HEK293 (cell line): ENCODE measurements around the gene UGGT2.
"Not testable (repeated sequence)": the region's sequence is repeated elsewhere in the genome, so short reads cannot be mapped to it uniquely, and the experiment has no call there.

Experiments used
- CTCF ChIA-PET: fragments of 350-600 bp; formaldehyde crosslinking; extraction: SDS; loops from one replicate; lab custom pipeline; 2021; ENCODE audit warnings: antibody characterized with exemption; lab: Yijun Ruan, JAX
- POLR2A ChIA-PET: fragments of 300-600 bp; formaldehyde crosslinking; extraction: SDS; loops from one replicate; lab custom pipeline; 2020; ENCODE audit warnings: antibody characterized with exemption, inconsistent platforms; lab: Yijun Ruan, JAX
- H3K27ac ChIP-seq: fragments of 200-500 bp; sonication (Bioruptor generic); 2 replicates; pipeline ENCODE4 v1.5.1; 2014; ENCODE audit warnings: low read depth, low read length, control low read depth, inconsistent platforms; ENCODE audit errors: extremely low read depth
- H3K36me3 ChIP-seq, 2 experiments: fragments of 200-500 bp in 1 of 2; sonication (Bioruptor generic) in 1 of 2; 1 replicate in 1 of 2; 2 replicates in 1 of 2; pipeline ENCODE4 v1.5.1; 2014 to 2017; ENCODE audit warnings: inconsistent platforms in 2 of 2, low read length in 2 of 2; ENCODE audit not compliant: control insufficient read depth in 2 of 2, insufficient read depth in 1 of 2
- H3K4me1 ChIP-seq: fragments of 200-500 bp; sonication (Bioruptor generic); 2 replicates; pipeline ENCODE4 v1.5.1; 2014; ENCODE audit warnings: mild to moderate bottlenecking, low read length, inconsistent platforms; ENCODE audit not compliant: control insufficient read depth, insufficient read depth
- H3K4me3 ChIP-seq: 2 replicates; pipeline ENCODE4 v1.5.1; 2011; ENCODE audit warnings: low read depth, mild to moderate bottlenecking, control low read depth, low read length, moderate library complexity
- H3K9me3 ChIP-seq: fragments of 200-500 bp; sonication (Bioruptor generic); 2 replicates; pipeline ENCODE4 v1.5.1; 2014; ENCODE audit warnings: low read depth, low read length, inconsistent platforms; ENCODE audit not compliant: control insufficient read depth, insufficient read depth
- ATF2 ChIP-seq: fragments of 450-650 bp; formaldehyde crosslinking; IDR thresholded peaks from 2 replicates; pipeline ENCODE4 v1.5.1; 2016; ENCODE audit warnings: missing biosample characterization, missing genetic modification characterization, low read depth
- BCL11B ChIP-seq: fragments of 450-650 bp; formaldehyde crosslinking; IDR thresholded peaks from 2 replicates; pipeline ENCODE4 v1.5.1; 2016; ENCODE audit warnings: low read depth, missing biosample characterization, missing genetic modification characterization
- KLF10 ChIP-seq: fragments of 450-650 bp; IDR thresholded peaks from 2 replicates; pipeline ENCODE4 v1.5.1; 2018; ENCODE audit warnings: missing biosample characterization, mild to moderate bottlenecking, missing genetic modification characterization
- KLF7 ChIP-seq: fragments of 450-650 bp; formaldehyde crosslinking; IDR thresholded peaks from 2 replicates; pipeline ENCODE4 v1.5.1; 2016; ENCODE audit warnings: missing biosample characterization, missing genetic modification characterization, borderline replicate concordance
- OSR2 ChIP-seq: fragments of 450-650 bp; formaldehyde crosslinking; IDR thresholded peaks from 2 replicates; pipeline ENCODE4 v1.5.1; 2016; ENCODE audit warnings: missing biosample characterization, missing genetic modification characterization
- OVOL3 ChIP-seq: fragments of 450-650 bp; formaldehyde crosslinking; IDR thresholded peaks from 2 replicates; pipeline ENCODE4 v1.5.1; 2016; ENCODE audit warnings: missing biosample characterization, missing genetic modification characterization
- PRDM4 ChIP-seq: fragments of 450-650 bp; formaldehyde crosslinking; IDR thresholded peaks from 2 replicates; pipeline ENCODE4 v1.5.1; 2017; ENCODE audit warnings: missing biosample characterization, missing genetic modification characterization
- PRDM6 ChIP-seq: fragments of 450-650 bp; formaldehyde crosslinking; IDR thresholded peaks from 2 replicates; pipeline ENCODE4 v1.5.1; 2017; ENCODE audit warnings: missing biosample characterization, missing genetic modification characterization
- ZFP37 ChIP-seq: fragments of 450-650 bp; formaldehyde crosslinking; IDR thresholded peaks from 2 replicates; pipeline ENCODE4 v1.5.1; 2016; ENCODE audit warnings: missing biosample characterization, missing genetic modification characterization
- ZFP41 ChIP-seq: fragments of 450-650 bp; formaldehyde crosslinking; IDR thresholded peaks from 2 replicates; pipeline ENCODE4 v1.5.1; 2016; ENCODE audit warnings: missing biosample characterization, missing genetic modification characterization, borderline replicate concordance
- ZNF10 ChIP-seq: fragments of 450-650 bp; formaldehyde crosslinking; IDR thresholded peaks from 2 replicates; pipeline ENCODE4 v1.5.1; 2017; ENCODE audit warnings: missing biosample characterization, missing genetic modification characterization
- ZNF121 ChIP-seq: fragments of 450-650 bp; formaldehyde crosslinking; IDR thresholded peaks from 2 replicates; pipeline ENCODE4 v1.5.1; 2016; ENCODE audit warnings: missing biosample characterization, missing genetic modification characterization
- ZNF214 ChIP-seq: fragments of 450-650 bp; formaldehyde crosslinking; IDR thresholded peaks from 2 replicates; pipeline ENCODE4 v1.5.1; 2017; ENCODE audit warnings: missing biosample characterization, mild to moderate bottlenecking, missing genetic modification characterization, borderline replicate concordance
- ZNF239 ChIP-seq: fragments of 450-650 bp; formaldehyde crosslinking; IDR thresholded peaks from 2 replicates; pipeline ENCODE4 v1.5.1; 2016; ENCODE audit warnings: missing biosample characterization, missing genetic modification characterization
- ZNF280C ChIP-seq: fragments of 450-650 bp; formaldehyde crosslinking; IDR thresholded peaks from 2 replicates; pipeline ENCODE4 v1.5.1; 2016; ENCODE audit warnings: missing biosample characterization, missing genetic modification characterization
- ZNF324 ChIP-seq: fragments of 450-650 bp; formaldehyde crosslinking; IDR thresholded peaks from 2 replicates; pipeline ENCODE4 v1.5.1; 2016; ENCODE audit warnings: missing biosample characterization, missing genetic modification characterization
- ZNF335 ChIP-seq: fragments of 450-650 bp; formaldehyde crosslinking; conservative IDR thresholded peaks from 2 replicates; pipeline ENCODE4 v1.5.1; 2016; ENCODE audit warnings: missing biosample characterization, missing genetic modification characterization
- ZNF580 ChIP-seq: fragments of 450-650 bp; formaldehyde crosslinking; IDR thresholded peaks from 2 replicates; pipeline ENCODE4 v1.5.1; 2016; ENCODE audit warnings: missing biosample characterization, missing genetic modification characterization
- ZNF624 ChIP-seq: fragments of 450-650 bp; formaldehyde crosslinking; IDR thresholded peaks from 2 replicates; pipeline ENCODE4 v1.5.1; 2017; ENCODE audit warnings: missing biosample characterization, missing genetic modification characterization
- ZNF677 ChIP-seq: fragments of 450-650 bp; IDR thresholded peaks from 2 replicates; pipeline ENCODE4 v1.5.0; 2018; ENCODE audit warnings: missing biosample characterization, mild to moderate bottlenecking, missing genetic modification characterization, moderate library complexity
- ZNF830 ChIP-seq: fragments of 450-650 bp; IDR thresholded peaks from 2 replicates; pipeline ENCODE4 v1.5.0; 2018; ENCODE audit warnings: missing biosample characterization, missing genetic modification characterization, low read depth, mild to moderate bottlenecking, moderate library complexity
- ZSCAN5A ChIP-seq: fragments of 450-650 bp; formaldehyde crosslinking; IDR thresholded peaks from 2 replicates; pipeline ENCODE4 v1.5.1; 2016; ENCODE audit warnings: missing biosample characterization, missing genetic modification characterization

UGGT2 gene

GRCh38 chr13:95858286-95859075 is 194.7 kb downstream of the UGGT2 start (continued):
- TF ChIP-seq ZNF239 = no peak
- no peak for TF ChIP-seq KLF10 (tag by site-specific recombination)
- TF ChIP-seq ZNF580 (tag by site-specific recombination) = no peak
- TF ChIP-seq KLF7 (tag by site-specific recombination) = no peak
- TF ChIP-seq ZNF10 = no peak
- peak; percentile 61; the same call in 1 of the 2 replicates for TF ChIP-seq OSR2 (tag by site-specific recombination)
- TF ChIP-seq ZFP37 (tag by site-specific recombination) = no peak
- no peak for TF ChIP-seq ZNF624 (tag by site-specific recombination)
- no peak for TF ChIP-seq ZNF677
- TF ChIP-seq ZNF280C (tag by site-specific recombination) = no peak
- TF ChIP-seq PRDM4 = no peak
- TF ChIP-seq ZSCAN5A (tag by site-specific recombination) = no peak
- TF ChIP-seq OVOL3 (tag by site-specific recombination) = 0 out of 2 replicates have a peak, but pooled peaks have one; percentile 1
- TF ChIP-seq ZNF121 = no peak
- TF ChIP-seq ZFP41 (tag by site-specific recombination) = no peak
- TF ChIP-seq PRDM6 = peak; percentile 96
- no peak for TF ChIP-seq BCL11B (tag by site-specific recombination)
- no peak for TF ChIP-seq ZNF830 (tag by site-specific recombination)
- TF ChIP-seq ZNF324 = no peak
- TF ChIP-seq ZNF214 = no peak
- no peak for TF ChIP-seq ZNF335 (tag by site-specific recombination)
- peak; percentile 60; the same call in 1 of the 2 replicates for TF ChIP-seq ATF2 (tag by site-specific recombination)
- TF ChIP-seq, all 188 proteins: peak for 9

GRCh38 chr13:95845656-95846055 is 207.5 kb downstream of the UGGT2 start:
- H3K9me3 ChIP-seq, H3K4me3 ChIP-seq, H3K4me1 ChIP-seq, POLR2A ChIA-PET, H3K36me3 ChIP-seq, H3K27ac ChIP-seq: not testable (repeated sequence)
- CTCF ChIA-PET = interaction anchor here (1.1 kb wide), 1 partner anchor 11 kb away, joined by 6 read pairs; no protein-coding TSS in a partner anchor
